H9 (cell line): ENCODE measurements around the gene TSPEAR. TPM values are rescaled to one million over a fixed set of nuclear protein-coding genes. Genes with fewer than 3 reads are reported as not detected.
"Not testable (repeated sequence)": the region's sequence is repeated elsewhere in the genome, so short reads cannot be mapped to it uniquely, and the experiment has no call there.

Experiments
- DNase-seq: peaks from one replicate; pipeline ENCODE4 v3.0.0-alpha.2; 2017
- H2AFZ ChIP-seq: one replicate; pipeline ENCODE4 v1.6.1; 2013; ENCODE audit warnings: mild to moderate bottlenecking, low read length, control low read depth, moderate library complexity
- H2AK5ac ChIP-seq: 2 replicates; pipeline ENCODE4 v1.6.1; 2013; ENCODE audit warnings: low read length, control low read depth, mixed read lengths; ENCODE audit not compliant: insufficient read length
- H2BK120ac ChIP-seq: one replicate; pipeline ENCODE4 v1.6.1; 2013; ENCODE audit warnings: low read depth, mild to moderate bottlenecking, low read length, control low read depth, inconsistent platforms; ENCODE audit not compliant: poor library complexity, severe bottlenecking
- H2BK12ac ChIP-seq: 2 replicates; pipeline ENCODE4 v1.6.1; 2013; ENCODE audit warnings: low read length, control low read depth, mixed read lengths, low read depth; ENCODE audit not compliant: insufficient read length
- H2BK15ac ChIP-seq: 2 replicates; pipeline ENCODE4 v1.6.1; 2013; ENCODE audit warnings: low read depth, low read length, control low read depth
- H2BK20ac ChIP-seq: one replicate; pipeline ENCODE4 v1.6.1; 2013; ENCODE audit warnings: low read depth, mild to moderate bottlenecking, low read length, control low read depth, inconsistent platforms; ENCODE audit not compliant: poor library complexity, severe bottlenecking
- H2BK5ac ChIP-seq: 2 replicates; pipeline ENCODE4 v1.6.1; 2013; ENCODE audit warnings: low read length, control low read depth, mixed read lengths; ENCODE audit not compliant: insufficient read length
- H3K14ac ChIP-seq: 2 replicates; pipeline ENCODE4 v1.6.1; 2013; ENCODE audit warnings: low read length, control low read depth; ENCODE audit not compliant: insufficient read depth
- H3K18ac ChIP-seq: 2 replicates; pipeline ENCODE4 v1.6.1; 2013; ENCODE audit warnings: low read depth, mild to moderate bottlenecking, mixed read lengths, low read length, control low read depth; ENCODE audit not compliant: insufficient read length
- H3K23ac ChIP-seq: 2 replicates; pipeline ENCODE4 v1.6.1; 2013; ENCODE audit warnings: low read length, control low read depth, mixed read lengths, low read depth; ENCODE audit not compliant: insufficient read length
- H3K23me2 ChIP-seq: 2 replicates; pipeline ENCODE4 v1.6.1; 2013; ENCODE audit warnings: low read depth, mild to moderate bottlenecking, mixed read lengths, low read length, control low read depth; ENCODE audit not compliant: insufficient read length, poor library complexity, severe bottlenecking
- H3K27ac ChIP-seq: 2 replicates; pipeline ENCODE4 v1.5.1; 2013; ENCODE audit warnings: low read length, control low read depth, mixed read lengths, low read depth; ENCODE audit not compliant: insufficient read length
- H3K27me3 ChIP-seq: 2 replicates; pipeline ENCODE4 v1.6.1; 2013; ENCODE audit warnings: low read length, control low read depth, inconsistent platforms; ENCODE audit not compliant: insufficient read depth
- H3K4ac ChIP-seq: 2 replicates; pipeline ENCODE4 v1.6.1; 2013; ENCODE audit warnings: low read depth, mild to moderate bottlenecking, control low read depth, inconsistent platforms, low read length, moderate library complexity
- H3K4me1 ChIP-seq: 2 replicates; pipeline ENCODE4 v1.6.1; 2013; ENCODE audit warnings: low read length, control low read depth, inconsistent platforms; ENCODE audit not compliant: insufficient read depth
- H3K4me2 ChIP-seq: 2 replicates; pipeline ENCODE4 v1.6.1; 2013; ENCODE audit warnings: low read length, control low read depth, mixed read lengths; ENCODE audit not compliant: insufficient read length, insufficient read depth
- H3K56ac ChIP-seq: 2 replicates; pipeline ENCODE4 v1.6.1; 2013; ENCODE audit warnings: low read depth, mild to moderate bottlenecking, mixed read lengths, low read length, control low read depth; ENCODE audit not compliant: insufficient read length
- H3K79me1 ChIP-seq: 2 replicates; pipeline ENCODE4 v1.6.1; 2013; ENCODE audit warnings: low read depth, mild to moderate bottlenecking, moderate library complexity, low read length, control low read depth, inconsistent platforms; ENCODE audit not compliant: insufficient read depth, poor library complexity, severe bottlenecking
- H3K79me2 ChIP-seq: 2 replicates; pipeline ENCODE4 v1.6.1; 2013; ENCODE audit warnings: low read length, control low read depth, inconsistent platforms; ENCODE audit not compliant: insufficient read depth
- H3K9ac ChIP-seq: 2 replicates; pipeline ENCODE4 v1.6.1; 2013; ENCODE audit warnings: low read length, control low read depth, mixed read lengths; ENCODE audit not compliant: insufficient read length; ENCODE audit errors: extremely low read depth
- H3K9me3 ChIP-seq: one replicate; pipeline ENCODE4 v1.6.1; 2013; ENCODE audit warnings: low read depth, low read length, inconsistent platforms; ENCODE audit not compliant: control insufficient read depth
- H3T11ph ChIP-seq: one replicate; pipeline ENCODE4 v1.6.1; 2013; ENCODE audit warnings: mild to moderate bottlenecking, low read length, control low read depth, inconsistent platforms
- H4K20me1 ChIP-seq: one replicate; pipeline ENCODE4 v1.6.1; 2013; ENCODE audit not compliant: control insufficient read depth, insufficient read length, insufficient read depth
- H4K5ac ChIP-seq: 2 replicates; pipeline ENCODE4 v1.6.1; 2013; ENCODE audit warnings: low read depth, mild to moderate bottlenecking, mixed read lengths, low read length, control low read depth; ENCODE audit not compliant: insufficient read length
- H4K8ac ChIP-seq: replicated peaks from 2 replicates; pipeline ENCODE4 v1.6.1; 2013; ENCODE audit warnings: low read length, control low read depth, mixed read lengths, low read depth; ENCODE audit not compliant: insufficient read length
- H4K91ac ChIP-seq: 2 replicates; pipeline ENCODE4 v1.6.1; 2013; ENCODE audit warnings: low read depth, mild to moderate bottlenecking, moderate library complexity, mixed read lengths, low read length, control low read depth; ENCODE audit not compliant: insufficient read length
- H3K27ac Mint-ChIP-seq, 3 experiments: 2 replicates in 2 of 3; 3 replicates in 1 of 3; pipeline ENCODE4 v1.8.0; 2020 to 2021; ENCODE audit warnings: mixed read lengths in 3 of 3, mild to moderate bottlenecking in 1 of 3, moderate library complexity in 1 of 3
- H3K27me3 Mint-ChIP-seq: 2 replicates; pipeline ENCODE4 v1.8.0; 2021; ENCODE audit warnings: low read depth, mild to moderate bottlenecking, moderate library complexity, mixed read lengths
- H3K36me3 Mint-ChIP-seq, 3 experiments: 2 replicates in 2 of 3; 3 replicates in 1 of 3; pipeline ENCODE4 v1.8.0; 2020 to 2021; ENCODE audit warnings: low read depth in 3 of 3, mixed read lengths in 3 of 3; ENCODE audit not compliant: insufficient read depth in 1 of 3
- H3K4me1 Mint-ChIP-seq, 2 experiments: 2 replicates each; pipeline ENCODE4 v1.8.0; 2020; ENCODE audit warnings: mixed read lengths in 2 of 2
- H3K4me3 Mint-ChIP-seq, 2 experiments: 2 replicates in 1 of 2; 3 replicates in 1 of 2; pipeline ENCODE4 v1.8.0; 2020 to 2021; ENCODE audit warnings: mild to moderate bottlenecking in 2 of 2, mixed read lengths in 2 of 2, moderate library complexity in 1 of 2
- H3K9me3 Mint-ChIP-seq, 2 experiments: 2 replicates in 1 of 2; 3 replicates in 1 of 2; pipeline ENCODE4 v1.8.0; 2020; ENCODE audit warnings: mild to moderate bottlenecking in 2 of 2, mixed read lengths in 2 of 2, moderate library complexity in 1 of 2
- WGBS: extraction: QIAGEN DNeasy Blood & Tissue Kit; methylation state at CpG from one replicate; pipeline ENCODE4 v1.1.7; 2013; ENCODE audit warnings: missing lambda C conversion rate, low lambda C conversion rate, mixed read lengths; ENCODE audit not compliant: insufficient read length; ENCODE audit errors: extremely low coverage; 5-methylcytosine and 5-hydroxymethylcytosine counted together
- total RNA-seq: library from RNA; stranded (reverse); gene quantifications from 2 replicates; pipeline ENCODE4 v1.2.1, GENCODE V29; 2021
- TF ChIP-seq, protein P1 (sequence below): fragments of 200-600 bp; sonication (generic); conservative IDR thresholded peaks from 3 replicates; pipeline ENCODE4 v1.8.0; 2021; ENCODE audit warnings: antibody characterized with exemption, mild to moderate bottlenecking

TSPEAR gene
- total RNA-seq, 1 experiment from 2014 or later: 1.3 TPM

- H3K4ac ChIP-seq: no peak within 1 kb of the TSS
- H3K79me2 ChIP-seq: no peaks in the 10 kb centered on the region
- H3K14ac ChIP-seq: no peak within 1 kb of the TSS; the same call in 1 of the 2 replicates
- no peak within 1 kb of the TSS for H2BK120ac ChIP-seq
- H3K9me3 Mint-ChIP-seq: no peaks in the 10 kb centered on the region
- H3K4me2 ChIP-seq: no peak within 1 kb of the TSS
- H3K4me1 Mint-ChIP-seq: peaks cover 11 to 13% of the 10 kb centered on the region in 2 experiments; a peak in 3 of 4 replicates
- no peak within 1 kb of the TSS for H2AK5ac ChIP-seq
- H3K9me3 ChIP-seq: no peaks in the 10 kb centered on the region
- no peaks in the 10 kb centered on the region for H4K20me1 ChIP-seq
- H3K79me1 ChIP-seq: no peaks in the 10 kb centered on the region
- peak within 1 kb of the TSS in 2 of 3 experiments; percentile 71 to 85; a peak in 4 of 7 replicates for H3K27ac Mint-ChIP-seq
- no peak within 1 kb of the TSS for H3T11ph ChIP-seq
- H3K27ac ChIP-seq: no peak within 1 kb of the TSS
- no peak within 1 kb of the TSS for H3K4me3 Mint-ChIP-seq
- no peak within 1 kb of the TSS for H3K9ac ChIP-seq
- no peak within 1 kb of the TSS for H4K8ac ChIP-seq
- no peak within 1 kb of the TSS for H2BK20ac ChIP-seq
- H3K4me1 ChIP-seq: no peaks in the 10 kb centered on the region
- H2BK5ac ChIP-seq: no peak within 1 kb of the TSS
- no peaks in the 10 kb centered on the region for H3K27me3 ChIP-seq
- H2BK12ac ChIP-seq: no peak within 1 kb of the TSS
- H4K5ac ChIP-seq: no peak within 1 kb of the TSS
- no peak within 1 kb of the TSS for H3K23ac ChIP-seq
- no peak within 1 kb of the TSS for H2AFZ ChIP-seq
- TF ChIP-seq, protein P1, sequence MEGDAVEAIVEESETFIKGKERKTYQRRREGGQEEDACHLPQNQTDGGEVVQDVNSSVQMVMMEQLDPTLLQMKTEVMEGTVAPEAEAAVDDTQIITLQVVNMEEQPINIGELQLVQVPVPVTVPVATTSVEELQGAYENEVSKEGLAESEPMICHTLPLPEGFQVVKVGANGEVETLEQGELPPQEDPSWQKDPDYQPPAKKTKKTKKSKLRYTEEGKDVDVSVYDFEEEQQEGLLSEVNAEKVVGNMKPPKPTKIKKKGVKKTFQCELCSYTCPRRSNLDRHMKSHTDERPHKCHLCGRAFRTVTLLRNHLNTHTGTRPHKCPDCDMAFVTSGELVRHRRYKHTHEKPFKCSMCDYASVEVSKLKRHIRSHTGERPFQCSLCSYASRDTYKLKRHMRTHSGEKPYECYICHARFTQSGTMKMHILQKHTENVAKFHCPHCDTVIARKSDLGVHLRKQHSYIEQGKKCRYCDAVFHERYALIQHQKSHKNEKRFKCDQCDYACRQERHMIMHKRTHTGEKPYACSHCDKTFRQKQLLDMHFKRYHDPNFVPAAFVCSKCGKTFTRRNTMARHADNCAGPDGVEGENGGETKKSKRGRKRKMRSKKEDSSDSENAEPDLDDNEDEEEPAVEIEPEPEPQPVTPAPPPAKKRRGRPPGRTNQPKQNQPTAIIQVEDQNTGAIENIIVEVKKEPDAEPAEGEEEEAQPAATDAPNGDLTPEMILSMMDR: no peak
- no peaks in the 10 kb centered on the region for H3K23me2 ChIP-seq
- no peak within 1 kb of the TSS for H3K56ac ChIP-seq
- H3K36me3 Mint-ChIP-seq: no peaks in the 10 kb centered on the region
- no peak within 1 kb of the TSS for H4K91ac ChIP-seq
- no peak for DNase-seq
- WGBS: no CpG with 5 or more reads among the region's 5 CpGs
- H2BK15ac ChIP-seq: no peak within 1 kb of the TSS
- H3K27me3 Mint-ChIP-seq: peaks cover 9% of the 10 kb centered on the region
- no peak within 1 kb of the TSS for H3K18ac ChIP-seq
Observed at GRCh38 chr21:44558695-44559094, 152.7 kb downstream of the TSPEAR start, which contains the start of gene KRTAP10-3. Gene KRTAP10-3, minus strand, starts transcription at chr21:44558795. Its CDS starts 80 bp downstream, at chr21:44558715.

DNA sequence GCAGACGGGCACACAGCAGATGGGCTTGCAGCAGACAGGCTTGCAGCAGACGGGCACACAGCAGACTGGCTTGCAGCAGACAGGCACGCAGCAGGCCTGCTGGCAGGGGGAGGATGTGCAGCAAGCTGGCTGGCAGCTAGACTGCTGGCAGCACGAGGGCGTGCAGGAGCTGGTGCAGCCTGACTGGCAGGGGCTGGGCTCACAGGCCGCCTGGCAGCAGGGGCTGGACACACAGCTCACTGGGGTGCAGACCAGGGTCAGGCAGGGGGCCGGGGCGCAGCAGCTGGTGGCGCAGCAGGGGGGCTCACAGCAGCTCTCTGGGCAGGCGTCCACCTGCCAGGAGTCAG lies 153.1 kb downstream of the TSPEAR start:
- no CpG with 5 or more reads among the region's 10 CpGs for WGBS
- H3K14ac ChIP-seq, H3K27me3 ChIP-seq, H2BK12ac ChIP-seq, H3K79me2 ChIP-seq, H2BK5ac ChIP-seq, H3K4me1 ChIP-seq, H3K18ac ChIP-seq, H3K27me3 Mint-ChIP-seq, H3K36me3 Mint-ChIP-seq, H4K8ac ChIP-seq, DNase-seq, H4K5ac ChIP-seq, H2BK20ac ChIP-seq, H3K9me3 Mint-ChIP-seq, H3K79me1 ChIP-seq, H3K4ac ChIP-seq, H3K27ac Mint-ChIP-seq, H3K27ac ChIP-seq, H2BK15ac ChIP-seq, H3K23ac ChIP-seq, H3K4me2 ChIP-seq, H3K23me2 ChIP-seq, H3K9me3 ChIP-seq, H2BK120ac ChIP-seq, H4K91ac ChIP-seq, H3K56ac ChIP-seq, H3K4me3 Mint-ChIP-seq, H2AK5ac ChIP-seq, H3T11ph ChIP-seq, H3K9ac ChIP-seq, H2AFZ ChIP-seq, H4K20me1 ChIP-seq: not testable (repeated sequence)
- H3K4me1 Mint-ChIP-seq: peaks cover 11 to 13% of the 10 kb centered on the region in 2 experiments; a peak in 3 of 4 replicates
